Body of pancreas (tissue), 4 donors: ENCODE measurements around the gene ANKLE1.

Experiments used
- CTCF ChIP-seq, 7 experiments: fragments of 450-650 bp in 4 of 7; fragments of 200-600 bp in 3 of 7; sonication (generic) in 3 of 7; IDR thresholded peaks; one replicate each; pipeline ENCODE4 v1.5.1; 2016 to 2019; ENCODE audit warnings: antibody characterized with exemption in 7 of 7
- POLR2A ChIP-seq, 3 donors: fragments of 450-650 bp; IDR thresholded peaks; one replicate each; pipeline ENCODE4 v1.6.1; 2016; ENCODE audit warnings: antibody characterized with exemption in 3 of 3, mild to moderate bottlenecking in 2 of 3

GRCh38 chr19:17318966-17319365, 37.3 kb downstream of the ANKLE1 start:
- no peak for TF ChIP-seq CTCF (IDR thresholded peaks at IDR 0.05)
- no peak for TF ChIP-seq POLR2A (IDR thresholded peaks at IDR 0.05)
